Karpas-422 (cell line): Measurements from ENCODE around the gene ZNF431. TPM values are rescaled to one million over a fixed set of nuclear protein-coding genes. Genes with fewer than 3 reads are reported as not detected.

Source experiments
- DNase-seq: peaks from one replicate; pipeline ENCODE4 v3.0.0-alpha.2; 2015
- H2AFZ ChIP-seq: fragments of 200-600 bp; sonication (generic); 2 replicates; pipeline ENCODE4 v1.6.1; 2014; ENCODE audit warnings: antibody characterized with exemption, low read length, mixed read lengths
- H3K27ac ChIP-seq: fragments of 200-600 bp; sonication (generic); 2 replicates; pipeline ENCODE4 v1.5.1; 2014; ENCODE audit warnings: mild to moderate bottlenecking, low read length, moderate library complexity
- H3K27me3 ChIP-seq: fragments of 200-600 bp; sonication (generic); 2 replicates; pipeline ENCODE4 v1.6.1; 2014; ENCODE audit warnings: low read length, mixed read lengths
- H3K36me3 ChIP-seq: fragments of 200-600 bp; sonication (generic); 2 replicates; pipeline ENCODE4 v1.6.1; 2014; ENCODE audit warnings: low read length, mixed read lengths; ENCODE audit not compliant: insufficient read depth
- H3K4me1 ChIP-seq: fragments of 200-600 bp; sonication (generic); 2 replicates; pipeline ENCODE4 v1.6.1; 2014; ENCODE audit warnings: mild to moderate bottlenecking, low read length, mixed read lengths
- H3K4me2 ChIP-seq: fragments of 200-600 bp; sonication (generic); 2 replicates; pipeline ENCODE4 v1.6.1; 2014; ENCODE audit warnings: low read length, low read depth, mild to moderate bottlenecking; ENCODE audit not compliant: poor library complexity, severe bottlenecking
- H3K4me3 ChIP-seq: fragments of 200-600 bp; sonication (generic); 2 replicates; pipeline ENCODE4 v1.5.1; 2014; ENCODE audit warnings: mild to moderate bottlenecking, antibody characterized with exemption, low read length, mixed read lengths
- H3K79me2 ChIP-seq: fragments of 200-600 bp; sonication (generic); 2 replicates; pipeline ENCODE4 v1.6.1; 2014; ENCODE audit warnings: mild to moderate bottlenecking, low read length, mixed read lengths
- H3K9ac ChIP-seq: fragments of 200-600 bp; sonication (generic); 2 replicates; pipeline ENCODE4 v1.6.0; 2014; ENCODE audit warnings: low read length
- H3K9me2 ChIP-seq: fragments of 200-600 bp; sonication (generic), shearing (Covaris generic); replicated peaks from 2 replicates; pipeline ENCODE4 v1.6.0; 2014; ENCODE audit warnings: mild to moderate bottlenecking, low read length, moderate library complexity; ENCODE audit not compliant: insufficient read depth
- H3K9me3 ChIP-seq: fragments of 300-700, 200-600 bp; sonication (generic); 2 replicates; pipeline ENCODE4 v1.6.1; 2014; ENCODE audit warnings: low read length, mixed read lengths
- H4K20me1 ChIP-seq: fragments of 200-600 bp; sonication (generic); 2 replicates; pipeline ENCODE4 v1.6.1; 2014; ENCODE audit warnings: mild to moderate bottlenecking, antibody characterized with exemption, low read length, low read depth; ENCODE audit not compliant: insufficient read depth
- total RNA-seq: library from RNA; depleted of rRNA; stranded (reverse); fragments of >200 nt; shearing (Covaris generic); gene quantifications from 2 replicates; pipeline ENCODE4 v1.2.3, GENCODE V29; 2014; ENCODE audit warnings: low replicate concordance

The ZNF431 gene
- total RNA-seq, 1 experiment from 2014 or later, result 19.5 TPM

- Histone ChIP-seq H3K4me2 (no peak overlapping the region), H3K79me2 (peaks cover 86% of the 10 kb centered on the region), H3K4me1 (no peaks in the 10 kb centered on the region), H3K9me2 (no peaks in the 10 kb centered on the region), H3K27me3 (no peaks in the 10 kb centered on the region), H3K36me3 (peaks cover 67% of the 10 kb centered on the region), H3K4me3 (no peak overlapping the region), H3K9ac (no peak overlapping the region), H3K27ac (no peak overlapping the region), H3K9me3 (peaks cover 9% of the 10 kb centered on the region; the same call in 1 of the 2 replicates), H4K20me1 (no peaks in the 10 kb centered on the region), H2AFZ (no peak overlapping the region)
- DNase-seq, result no peak
Observed at GRCh38 chr19:21151460-21151859, 9.6 kb downstream of the ZNF431 start.

GRCh38 chr19:21158523-21159135 lies 16.8 kb downstream of the ZNF431 start:
- Histone ChIP-seq H3K36me3 (peaks cover 43% of the 10 kb centered on the region), H3K9me3 (no peaks in the 10 kb centered on the region), H3K4me1 (no peaks in the 10 kb centered on the region), H3K27me3 (no peaks in the 10 kb centered on the region), H3K4me2 (no peak overlapping the region), H2AFZ (no peak overlapping the region), H3K9me2 (no peaks in the 10 kb centered on the region), H4K20me1 (no peaks in the 10 kb centered on the region), H3K27ac (no peak overlapping the region), H3K79me2 (peaks cover 87% of the 10 kb centered on the region), H3K9ac (no peak overlapping the region), H3K4me3 (no peak overlapping the region)
- no peak for DNase-seq

GRCh38 chr19:21164541-21164940 lies 22.7 kb downstream of the ZNF431 start:
- Histone ChIP-seq H3K9ac (no peak overlapping the region), H3K9me2 (no peaks in the 10 kb centered on the region), H3K27ac (no peak overlapping the region), H3K79me2 (peaks cover 73% of the 10 kb centered on the region), H3K9me3 (no peaks in the 10 kb centered on the region), H3K4me1 (no peaks in the 10 kb centered on the region), H4K20me1 (no peaks in the 10 kb centered on the region), H3K27me3 (no peaks in the 10 kb centered on the region), H3K36me3 (peaks cover 72% of the 10 kb centered on the region), H2AFZ (no peak overlapping the region), H3K4me3 (no peak overlapping the region), H3K4me2 (no peak overlapping the region)
- no peak for DNase-seq

GRCh38 chr19:21166436-21166835 lies 24.6 kb downstream of the ZNF431 start:
- Histone ChIP-seq H3K36me3 (peaks cover 75% of the 10 kb centered on the region), H3K4me3 (no peak overlapping the region), H4K20me1 (no peaks in the 10 kb centered on the region)

GRCh38 chr19:21197590-21198295 lies 55.9 kb downstream of the ZNF431 start:
- Histone ChIP-seq H3K4me1 (no peaks in the 10 kb centered on the region), H3K27me3 (no peaks in the 10 kb centered on the region), H3K9ac (no peak overlapping the region), H3K9me2 (no peaks in the 10 kb centered on the region), H3K27ac (no peak overlapping the region), H3K4me2 (no peak overlapping the region), H3K9me3 (no peaks in the 10 kb centered on the region), H2AFZ (no peak overlapping the region), H3K36me3 (no peaks in the 10 kb centered on the region), H3K4me3 (no peak overlapping the region), H4K20me1 (no peaks in the 10 kb centered on the region), H3K79me2 (no peaks in the 10 kb centered on the region)
- no peak for DNase-seq

More at GRCh38 chr19:21166436-21166835, 24.6 kb downstream of the ZNF431 start:
- no peak overlapping the region for H3K4me2 ChIP-seq
- no peaks in the 10 kb centered on the region for H3K9me2 ChIP-seq
- no peak overlapping the region for H3K27ac ChIP-seq
- peaks cover 65% of the 10 kb centered on the region for H3K79me2 ChIP-seq
- no peaks in the 10 kb centered on the region for H3K9me3 ChIP-seq
- H3K4me1 ChIP-seq, result no peaks in the 10 kb centered on the region
- no peak overlapping the region for H2AFZ ChIP-seq
- no peaks in the 10 kb centered on the region for H3K27me3 ChIP-seq
- no peak overlapping the region for H3K9ac ChIP-seq
- no peak for DNase-seq

- Histone ChIP-seq H3K4me1 (no peaks in the 10 kb centered on the region), H2AFZ (no peak overlapping the region), H3K36me3 (no peaks in the 10 kb centered on the region), H3K9ac (no peak overlapping the region), H3K79me2 (no peaks in the 10 kb centered on the region), H3K4me3 (no peak overlapping the region), H4K20me1 (no peaks in the 10 kb centered on the region), H3K27ac (no peak overlapping the region), H3K9me3 (no peaks in the 10 kb centered on the region), H3K4me2 (no peak overlapping the region), H3K27me3 (no peaks in the 10 kb centered on the region), H3K9me2 (no peaks in the 10 kb centered on the region)
- peak; percentile 87 for DNase-seq
Observed at GRCh38 chr19:21202865-21203494, 61.1 kb downstream of the ZNF431 start.

- Histone ChIP-seq H3K9me2 (no peaks in the 10 kb centered on the region), H3K27ac (no peak overlapping the region), H3K36me3 (no peaks in the 10 kb centered on the region), H3K79me2 (no peaks in the 10 kb centered on the region), H3K27me3 (no peaks in the 10 kb centered on the region), H3K4me1 (no peaks in the 10 kb centered on the region), H3K9ac (no peak overlapping the region), H2AFZ (no peak overlapping the region), H3K4me2 (no peak overlapping the region), H3K4me3 (no peak overlapping the region), H3K9me3 (no peaks in the 10 kb centered on the region), H4K20me1 (no peaks in the 10 kb centered on the region)
- no peak for DNase-seq
Observed at GRCh38 chr19:21210037-21210621, 68.3 kb downstream of the ZNF431 start.

- Histone ChIP-seq H2AFZ (no peak overlapping the region), H3K36me3 (no peaks in the 10 kb centered on the region), H3K4me1 (no peaks in the 10 kb centered on the region), H3K27me3 (no peaks in the 10 kb centered on the region), H3K9me2 (no peaks in the 10 kb centered on the region), H3K79me2 (no peaks in the 10 kb centered on the region), H3K4me2 (no peak overlapping the region), H4K20me1 (no peaks in the 10 kb centered on the region), H3K4me3 (no peak overlapping the region), H3K27ac (no peak overlapping the region), H3K9me3 (no peaks in the 10 kb centered on the region), H3K9ac (no peak overlapping the region)
- no peak for DNase-seq
Observed at GRCh38 chr19:21221693-21222092, 79.9 kb downstream of the ZNF431 start.
